GM18499 (cell line): ENCODE data around the gene SBF2.

Experiments
- ATAC-seq: cut with Tn5 transposase; IDR thresholded peaks from one replicate; pipeline ENCODE4 v1.9.1; 2021; ENCODE audit warnings: moderate number of reproducible peaks; ENCODE audit not compliant: insufficient read depth, unreplicated experiment

SBF2 gene

GRCh38 chr11:9838229-9838628, 455.8 kb downstream of the SBF2 start:
- ATAC-seq: no peak

GRCh38 chr11:9834291-9834690, 459.7 kb downstream of the SBF2 start:
- ATAC-seq: no peak

DNA sequence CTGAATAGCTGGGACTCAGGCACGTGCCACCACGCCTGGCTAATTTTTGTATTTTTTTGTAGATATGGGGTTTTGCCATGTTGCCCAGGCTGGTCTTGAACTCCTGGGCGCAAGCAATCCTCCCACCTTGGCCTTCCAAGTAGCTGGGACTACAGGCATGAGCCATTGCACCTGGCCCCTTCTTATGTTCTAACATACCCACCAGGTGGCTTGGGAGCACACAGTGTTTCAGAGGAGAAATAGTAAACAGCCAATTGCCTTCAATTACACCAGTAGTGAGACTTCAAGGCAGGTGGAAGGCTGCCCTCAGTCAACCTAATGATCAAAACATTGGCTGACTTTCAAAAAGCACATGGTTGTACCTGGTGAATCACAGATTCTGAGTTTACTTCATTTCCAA, 462.9 kb downstream of the SBF2 start:
- no peak for ATAC-seq

DNA sequence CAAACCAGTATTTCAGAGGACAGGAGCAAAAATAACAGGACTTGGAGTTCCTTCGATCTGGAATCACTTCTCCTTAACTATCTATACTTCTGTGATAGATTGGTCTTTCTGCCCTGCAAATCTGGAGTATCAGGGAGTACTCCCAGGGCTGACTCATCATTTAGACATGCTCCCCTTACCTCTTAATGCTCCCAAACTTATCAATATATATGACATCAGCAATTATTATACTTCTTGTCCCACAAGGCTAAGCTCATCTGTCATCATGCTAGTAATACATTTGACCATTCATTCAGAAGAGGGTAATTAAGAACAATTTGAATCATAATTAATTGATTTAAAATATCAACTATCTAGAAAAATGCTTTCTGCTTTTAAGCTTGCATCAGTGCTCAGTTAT, 466.3 kb downstream of the SBF2 start:
- no peak for ATAC-seq

DNA sequence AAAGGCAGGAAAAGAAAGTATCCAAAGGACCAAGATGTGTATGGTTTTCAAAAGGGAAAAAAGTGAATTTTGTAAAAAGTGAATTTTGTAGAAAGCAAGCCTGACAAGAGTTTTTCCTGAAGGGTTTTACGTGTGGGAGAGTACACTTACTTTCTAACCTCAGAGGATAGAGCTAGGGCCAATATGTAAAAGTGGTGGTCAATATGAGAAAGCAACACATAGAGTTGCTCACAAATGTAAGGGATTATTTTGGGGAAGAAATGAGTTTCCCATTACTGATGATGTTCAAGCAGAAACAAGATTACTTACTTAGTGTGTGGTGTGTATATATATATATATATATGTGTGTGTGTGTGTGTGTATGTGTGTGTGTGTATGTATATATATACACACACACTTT, 467.6 kb downstream of the SBF2 start:
- no peak for ATAC-seq

- no peak for ATAC-seq
Observed at GRCh38 chr11:9825895-9826294, 468.1 kb downstream of the SBF2 start.

DNA sequence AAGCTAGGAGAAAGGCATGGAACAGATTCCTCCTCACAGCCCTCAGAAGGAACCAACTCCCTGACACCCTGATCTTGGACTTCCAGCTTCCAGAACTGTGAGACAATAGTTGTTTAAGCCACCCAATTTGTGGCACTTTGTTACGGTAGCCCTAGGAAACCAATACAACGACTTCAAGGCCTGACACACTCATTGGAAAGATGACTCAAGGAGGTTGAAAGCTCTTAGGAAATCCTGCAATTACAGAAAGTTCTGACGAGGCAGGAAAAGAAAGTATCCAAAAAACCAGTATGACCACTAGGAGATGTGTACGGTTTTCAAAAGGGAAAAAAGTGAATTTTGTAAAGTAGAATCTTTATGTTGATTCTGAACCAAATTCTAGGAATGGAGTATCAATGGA, 468.7 kb downstream of the SBF2 start:
- ATAC-seq: no peak

GRCh38 chr11:9823887-9824385, 470.1 kb downstream of the SBF2 start:
- ATAC-seq: no peak

DNA sequence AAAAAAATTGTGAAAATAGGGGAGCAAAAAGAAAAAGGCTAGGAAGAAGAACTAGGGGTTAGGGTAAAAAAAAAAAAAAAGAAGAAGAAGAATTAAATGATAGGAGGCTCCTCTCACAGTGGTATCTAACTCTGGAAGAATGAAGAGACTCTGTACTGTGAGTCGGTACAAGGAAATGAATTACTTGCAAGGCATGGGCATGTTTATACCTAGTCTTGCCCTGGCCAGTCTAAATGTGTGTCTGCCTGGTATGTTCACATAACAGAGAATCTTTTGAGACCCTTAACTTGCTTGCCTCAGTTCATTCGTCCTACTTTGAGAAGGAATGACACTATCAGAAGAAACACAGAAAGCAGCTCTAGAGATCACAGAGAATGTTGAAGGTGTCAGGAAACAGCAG, 470.6 kb downstream of the SBF2 start:
- no peak for ATAC-seq

- no peak for ATAC-seq
Observed at GRCh38 chr11:9821008-9821752, 472.8 kb downstream of the SBF2 start.

DNA sequence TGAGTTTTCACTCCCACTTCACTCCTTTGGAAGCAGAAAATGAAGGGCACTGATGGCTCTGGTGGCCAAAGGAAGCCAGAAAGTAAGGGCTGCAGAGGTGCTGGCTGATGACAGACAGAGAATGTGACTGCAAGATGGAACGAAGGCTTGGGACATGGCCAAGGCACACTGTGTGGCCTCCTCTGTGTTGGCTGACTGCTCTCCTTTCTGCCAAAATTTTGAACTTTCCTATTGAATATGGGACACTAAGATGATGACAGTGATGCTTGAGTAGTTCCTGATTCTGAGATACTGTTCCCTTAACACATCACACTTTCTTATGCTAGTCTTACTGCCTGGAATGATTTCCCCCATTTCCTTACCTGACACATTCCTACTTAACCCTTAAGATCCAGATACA, 473.8 kb downstream of the SBF2 start:
- no peak for ATAC-seq

DNA sequence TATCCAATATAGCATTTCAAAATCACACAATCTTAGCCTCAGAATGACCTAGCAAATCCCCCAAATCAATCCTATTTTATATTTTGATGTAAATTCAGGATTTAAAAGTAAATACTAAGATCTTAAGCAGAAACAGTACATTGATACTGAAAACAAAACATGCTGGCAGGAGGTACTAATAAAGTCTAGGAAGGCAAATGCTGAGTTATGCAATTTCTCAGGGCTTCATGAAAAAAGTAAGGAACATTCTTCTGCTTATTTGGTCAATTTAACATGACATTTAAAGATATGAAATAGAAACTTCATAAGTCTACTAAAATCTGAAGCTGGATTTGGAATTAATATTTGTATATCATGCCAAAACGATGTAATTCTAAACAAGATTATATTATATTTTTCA, 476.8 kb downstream of the SBF2 start:
- no peak for ATAC-seq

DNA sequence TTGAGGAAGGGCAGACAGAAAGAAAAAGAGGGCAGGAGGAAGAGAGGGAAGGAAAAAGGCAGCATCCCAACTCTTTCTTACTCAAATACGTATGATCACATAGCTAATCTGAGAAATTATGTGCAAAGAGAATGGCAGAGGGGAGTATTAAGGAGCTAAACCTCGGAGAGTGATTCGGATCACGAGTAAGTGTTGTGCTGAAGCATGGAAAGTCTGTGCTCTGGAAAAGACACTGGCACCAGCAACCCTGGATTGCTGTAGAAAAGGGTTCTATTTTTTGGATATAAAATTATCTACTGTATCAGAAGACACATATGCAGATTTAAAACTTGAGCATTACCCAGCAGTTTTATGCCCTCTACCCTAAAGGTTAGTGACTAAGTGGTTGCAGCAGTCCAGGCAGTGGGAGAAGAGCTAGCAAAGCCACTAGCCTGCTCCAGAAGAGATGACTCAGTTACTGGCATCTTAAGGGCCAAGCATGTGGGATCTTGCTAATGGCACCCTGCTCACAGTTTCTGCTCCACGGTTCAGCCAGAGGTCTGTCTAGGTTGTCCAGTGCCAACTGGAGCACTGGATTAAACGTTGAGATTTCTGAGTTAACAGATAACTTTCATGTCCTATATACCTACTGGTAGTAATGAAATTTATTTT, 478.4 kb downstream of the SBF2 start:
- no peak for ATAC-seq

- no peak for ATAC-seq
Observed at GRCh38 chr11:9814108-9814507, 479.9 kb downstream of the SBF2 start.

DNA sequence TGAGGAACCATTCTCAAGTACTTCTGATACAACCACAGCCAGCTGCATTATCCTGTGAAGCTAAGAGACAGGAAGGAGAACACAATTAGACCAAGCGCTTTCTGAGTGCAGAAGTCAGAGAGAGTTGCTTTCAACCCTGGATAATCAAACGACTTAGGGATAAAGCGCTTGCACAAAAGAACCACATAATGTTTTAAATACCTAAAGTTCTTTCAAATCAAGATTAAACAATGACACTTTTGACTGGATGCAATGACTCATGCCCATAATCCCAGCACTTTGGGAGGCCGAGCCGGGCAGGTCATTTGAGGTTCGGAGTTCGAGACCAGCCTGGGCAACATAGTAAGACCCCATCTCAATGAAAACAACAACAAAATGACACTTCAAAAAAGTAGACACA, 485.1 kb downstream of the SBF2 start:
- no peak for ATAC-seq

DNA sequence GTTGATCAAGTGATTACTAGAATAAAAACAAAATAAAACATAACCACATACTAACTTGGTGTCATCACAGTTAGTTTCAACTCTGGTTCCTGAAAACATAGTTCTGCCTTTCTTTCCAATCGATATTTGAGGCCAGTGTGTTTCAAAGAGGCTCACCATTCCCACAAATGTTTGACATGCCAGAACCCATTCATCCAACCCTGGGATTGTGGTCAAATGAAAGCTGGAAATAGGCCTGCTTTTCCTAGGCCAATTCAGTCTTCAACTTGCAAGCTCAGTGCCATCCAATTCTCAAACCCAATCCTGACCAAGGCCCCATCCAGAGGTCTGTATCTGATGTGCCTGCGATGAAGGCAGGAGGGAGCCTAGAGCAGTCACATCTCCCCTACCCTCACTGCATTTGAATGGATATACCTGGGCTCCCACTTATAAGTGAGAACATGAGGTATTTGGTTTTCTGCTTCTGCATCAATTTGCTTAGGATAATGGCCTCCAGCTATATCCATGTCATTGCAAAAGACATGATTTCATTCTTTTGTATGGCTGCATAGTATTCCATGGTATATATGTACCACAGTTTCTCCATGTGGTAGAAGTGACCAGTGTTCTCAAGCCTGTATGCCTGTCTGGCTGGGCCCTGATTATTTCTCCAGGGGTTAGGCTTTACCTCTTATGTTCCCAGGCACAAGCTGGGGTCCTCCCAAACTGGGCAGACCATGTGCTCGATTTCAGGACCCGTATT, 486.9 kb downstream of the SBF2 start:
- no peak for ATAC-seq

DNA sequence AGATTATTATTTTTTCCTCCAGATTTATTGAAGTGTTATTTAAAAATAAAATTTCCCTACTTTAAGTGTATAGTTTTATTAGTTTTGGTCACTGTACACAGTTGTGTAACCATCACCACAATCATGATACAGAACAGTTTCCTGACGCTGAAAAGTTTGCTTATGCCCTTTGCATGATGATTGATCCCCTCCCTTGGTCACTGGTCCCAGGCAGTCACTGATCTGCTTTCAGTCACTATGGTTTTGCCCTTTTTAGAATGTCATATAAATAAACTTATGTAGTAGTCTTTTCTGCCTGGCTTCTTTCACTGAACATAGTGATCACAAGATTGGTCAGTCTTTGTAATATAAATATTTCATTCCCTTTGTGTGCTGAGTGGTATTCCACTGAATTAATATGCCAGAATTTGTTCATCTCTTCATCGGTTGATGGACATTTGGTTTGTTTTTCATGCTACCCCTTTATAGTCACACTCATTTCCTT, 489.6 kb downstream of the SBF2 start:
- no peak for ATAC-seq

DNA sequence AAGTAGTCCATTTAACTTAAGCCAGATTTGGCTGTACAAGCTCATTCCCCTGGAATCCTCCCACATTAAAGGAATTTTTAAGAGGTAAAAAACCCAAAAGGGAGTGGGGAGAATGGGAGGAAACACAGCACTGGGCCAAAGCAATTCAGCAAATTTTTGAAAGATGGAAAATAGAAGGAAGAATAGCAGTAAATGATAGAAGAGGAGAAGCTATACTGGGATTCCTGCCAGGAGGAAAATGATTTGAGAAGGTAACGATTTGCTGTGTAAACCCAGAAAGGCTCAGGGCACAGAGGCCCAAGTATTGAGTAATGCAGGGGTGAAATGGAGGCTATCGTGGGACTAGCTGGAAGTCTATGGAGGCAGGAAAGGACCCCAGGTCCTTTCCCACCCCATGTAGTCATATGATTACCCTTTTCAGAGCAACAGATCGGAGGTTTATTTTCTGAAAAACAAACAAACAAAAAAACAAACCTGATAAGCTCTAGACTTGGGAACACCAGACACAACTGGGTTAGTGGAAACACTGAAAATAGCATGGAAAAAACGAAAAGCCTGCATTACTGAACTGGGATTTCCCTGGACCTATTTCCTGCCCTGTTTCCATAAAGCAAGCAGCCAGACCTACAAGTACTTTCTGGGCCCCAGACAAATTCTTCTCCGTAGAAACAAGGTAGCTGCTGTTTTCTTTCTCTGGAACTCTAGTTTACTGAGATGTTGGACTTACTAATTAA, 490.2 kb downstream of the SBF2 start:
- ATAC-seq: no peak

- ATAC-seq: no peak
Observed at GRCh38 chr11:9802291-9802861, 491.6 kb downstream of the SBF2 start.

DNA sequence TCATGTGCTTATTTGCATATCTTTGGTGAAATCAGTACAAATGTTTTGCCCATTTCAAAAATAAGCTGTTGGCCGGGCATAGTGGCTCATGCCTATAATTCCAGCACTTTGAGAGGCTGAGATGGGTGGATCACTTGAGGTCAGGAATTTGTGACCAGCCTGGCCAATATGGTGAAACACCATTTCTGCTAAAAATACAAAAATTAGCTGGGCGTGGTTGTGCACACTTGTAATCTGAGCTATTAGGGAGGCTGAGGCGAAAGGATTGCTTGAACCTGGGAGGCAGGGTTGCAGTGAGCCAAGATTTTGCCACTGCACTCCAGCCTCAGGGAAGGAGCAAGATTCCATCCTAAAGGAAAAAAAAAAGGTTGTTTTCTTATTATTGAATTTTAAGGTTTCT, 494.1 kb downstream of the SBF2 start:
- no peak for ATAC-seq
